ENCODE data around the gene CARS1. TPM values are rescaled to one million over a fixed set of nuclear protein-coding genes. Genes with fewer than 3 reads are reported as not detected.
A peak's percentile ranks its signal among the peaks of the same experiment; 100 is the strongest.
"Not testable (repeated sequence)": the region's sequence is repeated elsewhere in the genome, so short reads cannot be mapped to it uniquely, and the experiment has no call there.

CARS1 gene
- total RNA-seq, 2 experiments from 2014 or later: 126 to 128 TPM

DNA sequence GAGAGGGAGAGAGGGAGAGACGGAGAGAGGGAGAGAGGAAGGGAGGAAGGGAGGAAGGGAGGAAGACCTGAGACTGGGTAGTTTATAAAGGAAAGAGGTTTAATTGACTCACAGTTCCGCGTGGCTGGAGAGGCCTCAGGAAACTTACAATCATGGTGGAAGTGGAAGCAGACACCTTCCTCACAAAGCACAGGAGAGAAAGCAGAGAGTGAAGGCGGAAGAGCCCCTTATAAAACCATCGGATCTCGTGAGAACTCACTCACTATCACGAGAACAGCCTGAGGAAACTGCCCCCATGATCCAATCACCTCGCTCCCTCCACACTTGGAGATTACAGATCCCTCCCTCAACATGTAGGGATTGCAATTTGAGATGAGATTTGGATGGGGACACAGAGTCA is 12.2 kb upstream of the CARS1 start:
- H3K4me1 Mint-ChIP-seq (ENCODE audit: low read depth): no peaks in the 10 kb centered on the region
- no peaks in the 10 kb centered on the region for H3K36me3 Mint-ChIP-seq (ENCODE audit: low read depth)
- H3K4me3 Mint-ChIP-seq: no peak overlapping the region
- no peak for DNase-seq
- H3K27me3 Mint-ChIP-seq (ENCODE audit: low read depth): peaks cover 2% of the 10 kb centered on the region
- CTCF ChIA-PET: no interaction called here
- H3K27ac Mint-ChIP-seq: no peak overlapping the region
- intact Hi-C loops (cut with micrococcal nuclease): no loop called here
- no peaks in the 10 kb centered on the region for H3K9me3 Mint-ChIP-seq

GRCh38 chr11:3066308-3066707 is 9.1 kb upstream of the CARS1 start:
- CTCF ChIA-PET; H3K4me1 Mint-ChIP-seq (ENCODE audit: low read depth); H3K4me3 Mint-ChIP-seq; DNase-seq; H3K27me3 Mint-ChIP-seq (ENCODE audit: low read depth); H3K36me3 Mint-ChIP-seq (ENCODE audit: low read depth); H3K27ac Mint-ChIP-seq; intact Hi-C loops (cut with micrococcal nuclease); H3K9me3 Mint-ChIP-seq: not testable (repeated sequence)

- not testable (repeated sequence) for DNase-seq; H3K27me3 Mint-ChIP-seq (ENCODE audit: low read depth)
These were observed 7.5 kb upstream of the CARS1 start for GRCh38 chr11:3064709-3065108.

DNA sequence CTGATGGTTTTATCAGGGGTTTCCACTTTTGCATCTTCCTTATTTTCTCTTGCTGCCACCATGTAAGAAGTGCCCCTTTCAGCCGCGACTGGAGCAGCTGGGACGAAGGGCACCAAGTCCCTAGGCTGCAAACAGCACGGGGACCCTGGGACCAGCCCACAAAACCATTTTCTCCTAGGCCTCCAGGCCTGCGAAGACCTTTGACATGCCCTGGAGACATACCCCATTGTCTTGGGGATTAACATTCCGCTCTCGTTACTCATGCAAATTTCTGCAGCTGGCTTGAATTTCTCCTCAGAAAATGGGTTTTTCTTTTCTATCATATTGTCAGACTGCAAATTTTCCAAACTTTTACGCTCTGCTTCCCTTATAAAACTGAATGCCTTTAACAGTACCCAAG is 6.7 kb upstream of the CARS1 start:
- H3K4me3 Mint-ChIP-seq; H3K36me3 Mint-ChIP-seq (ENCODE audit: low read depth); H3K4me1 Mint-ChIP-seq (ENCODE audit: low read depth); intact Hi-C loops (cut with micrococcal nuclease); CTCF ChIA-PET; H3K27me3 Mint-ChIP-seq (ENCODE audit: low read depth); DNase-seq; H3K27ac Mint-ChIP-seq; H3K9me3 Mint-ChIP-seq: not testable (repeated sequence)

More at GRCh38 chr11:3064709-3065108, 7.5 kb upstream of the CARS1 start:
- intact Hi-C loops (cut with micrococcal nuclease); CTCF ChIA-PET; H3K9me3 Mint-ChIP-seq; H3K4me3 Mint-ChIP-seq; H3K36me3 Mint-ChIP-seq (ENCODE audit: low read depth); H3K4me1 Mint-ChIP-seq (ENCODE audit: low read depth); H3K27ac Mint-ChIP-seq: not testable (repeated sequence)

- CTCF ChIA-PET: not testable (repeated sequence)
These were observed 6.2 kb upstream of the CARS1 start for GRCh38 chr11:3063432-3063831.

GRCh38 chr11:3060436-3061025 is 3.3 kb upstream of the CARS1 start:
- Mint-ChIP-seq H3K27me3 (ENCODE audit: low read depth) (peaks cover 2% of the 10 kb centered on the region), H3K36me3 (ENCODE audit: low read depth) (peaks cover 4% of the 10 kb centered on the region), H3K4me1 (ENCODE audit: low read depth) (peaks cover 13% of the 10 kb centered on the region), H3K27ac (no peak overlapping the region), H3K9me3 (no peaks in the 10 kb centered on the region), H3K4me3 (no peak overlapping the region)
- intact Hi-C loops (cut with micrococcal nuclease): no loop called here
- no peak for DNase-seq
- CTCF ChIA-PET: no interaction called here

More at GRCh38 chr11:3063432-3063831, 6.2 kb upstream of the CARS1 start:
- DNase-seq; H3K4me1 Mint-ChIP-seq (ENCODE audit: low read depth); H3K9me3 Mint-ChIP-seq; H3K4me3 Mint-ChIP-seq; H3K27ac Mint-ChIP-seq; H3K36me3 Mint-ChIP-seq (ENCODE audit: low read depth); H3K27me3 Mint-ChIP-seq (ENCODE audit: low read depth); intact Hi-C loops (cut with micrococcal nuclease): not testable (repeated sequence)

DNA sequence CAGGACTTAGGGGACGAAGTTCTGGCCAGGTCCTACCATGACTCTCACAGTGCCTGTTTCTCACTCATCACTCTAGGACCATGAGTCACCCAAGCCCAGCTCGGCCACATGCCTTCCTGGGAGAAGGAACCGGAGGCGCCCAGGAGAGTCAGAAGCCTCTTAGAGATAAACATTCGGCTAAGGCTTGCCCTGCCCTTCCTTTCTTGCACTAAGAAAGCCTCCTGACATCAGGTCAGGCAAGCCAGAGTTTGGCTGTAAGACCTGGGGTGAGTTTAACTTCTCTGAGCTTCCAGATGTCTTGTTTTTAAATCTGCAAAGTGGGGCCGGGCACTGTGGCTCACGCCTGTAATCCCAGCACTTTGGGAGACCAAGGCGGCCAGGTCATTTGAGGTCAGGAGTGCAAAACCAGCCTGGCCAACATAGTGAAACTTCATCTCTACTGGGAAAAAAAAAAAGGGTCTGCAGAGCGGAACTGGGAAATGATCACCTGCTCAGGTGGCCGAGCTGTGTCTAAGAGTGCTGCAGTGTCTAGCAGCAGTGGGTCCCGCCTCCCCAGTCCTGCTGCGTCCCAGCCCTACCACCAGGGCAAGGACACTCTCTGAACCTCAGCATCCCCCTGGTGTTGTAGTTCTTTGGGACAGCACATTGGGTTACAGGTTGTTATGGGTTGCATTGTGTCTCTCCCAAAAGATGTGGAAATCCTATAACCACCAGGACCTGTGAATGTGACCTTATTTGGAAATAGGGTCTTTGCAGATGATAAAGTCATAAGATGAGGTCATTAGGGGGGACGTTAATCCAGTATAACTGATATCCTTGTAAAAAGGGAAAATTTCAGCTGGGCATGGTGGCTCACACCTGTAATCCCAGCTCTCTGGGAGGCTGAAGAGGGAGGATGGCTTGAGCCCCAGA is 1.8 kb upstream of the CARS1 start:
- no peak overlapping the region for H3K27ac Mint-ChIP-seq

GRCh38 chr11:3056296-3057068 is 741 bp downstream of the CARS1 start:
- H3K4me3 Mint-ChIP-seq: peak overlapping the region; percentile 92
- H3K4me1 Mint-ChIP-seq (ENCODE audit: low read depth): peaks cover 41% of the 10 kb centered on the region
- no peaks in the 10 kb centered on the region for H3K27me3 Mint-ChIP-seq (ENCODE audit: low read depth)
- H3K36me3 Mint-ChIP-seq (ENCODE audit: low read depth): peaks cover 22% of the 10 kb centered on the region
- peak overlapping the region; percentile 80 for H3K27ac Mint-ChIP-seq
- DNase-seq: peak; percentile 49
- intact Hi-C loops (cut with micrococcal nuclease): loop anchor here (1.0 to 5.0 kb wide), 3 partner anchors 64 to 1294 kb away; partner anchors contain the start of genes CTSD and NAP1L4
- CTCF ChIA-PET: interaction anchor here (0.9 kb wide), 1 partner anchor 35 kb away, joined by 3 read pairs; no protein-coding TSS in a partner anchor
- H3K9me3 Mint-ChIP-seq: no peaks in the 10 kb centered on the region

More for the DNA sequence above, 1.8 kb upstream of the CARS1 start:
- Mint-ChIP-seq H3K36me3 (ENCODE audit: low read depth) (peaks cover 14% of the 10 kb centered on the region), H3K9me3 (no peaks in the 10 kb centered on the region), H3K4me3 (peak overlapping the region; percentile 58), H3K4me1 (ENCODE audit: low read depth) (peaks cover 27% of the 10 kb centered on the region), H3K27me3 (ENCODE audit: low read depth) (no peaks in the 10 kb centered on the region)
- CTCF ChIA-PET: no interaction called here
- intact Hi-C loops (cut with micrococcal nuclease): loop anchor here (5.0 kb wide), 2 partner anchors 157 to 1297 kb away; partner anchors contain the start of gene CTSD
- DNase-seq: no peak

- H3K27ac Mint-ChIP-seq: peak overlapping the region; percentile 65
- H3K4me1 Mint-ChIP-seq (ENCODE audit: low read depth): peaks cover 47% of the 10 kb centered on the region
- CTCF ChIA-PET: interaction anchor here (0.9 kb wide), 1 partner anchor 36 kb away, joined by 3 read pairs; no protein-coding TSS in a partner anchor
- H3K27me3 Mint-ChIP-seq (ENCODE audit: low read depth): no peaks in the 10 kb centered on the region
- H3K9me3 Mint-ChIP-seq: no peaks in the 10 kb centered on the region
- intact Hi-C loops (cut with micrococcal nuclease): loop anchor here (5.0 kb wide), 2 partner anchors 154 to 1294 kb away; partner anchors contain the start of gene CTSD
- peaks cover 24% of the 10 kb centered on the region for H3K36me3 Mint-ChIP-seq (ENCODE audit: low read depth)
- DNase-seq: no peak
- H3K4me3 Mint-ChIP-seq: peak overlapping the region; percentile 92
These were observed 1.3 kb downstream of the CARS1 start for GRCh38 chr11:3055891-3056290.

DNA sequence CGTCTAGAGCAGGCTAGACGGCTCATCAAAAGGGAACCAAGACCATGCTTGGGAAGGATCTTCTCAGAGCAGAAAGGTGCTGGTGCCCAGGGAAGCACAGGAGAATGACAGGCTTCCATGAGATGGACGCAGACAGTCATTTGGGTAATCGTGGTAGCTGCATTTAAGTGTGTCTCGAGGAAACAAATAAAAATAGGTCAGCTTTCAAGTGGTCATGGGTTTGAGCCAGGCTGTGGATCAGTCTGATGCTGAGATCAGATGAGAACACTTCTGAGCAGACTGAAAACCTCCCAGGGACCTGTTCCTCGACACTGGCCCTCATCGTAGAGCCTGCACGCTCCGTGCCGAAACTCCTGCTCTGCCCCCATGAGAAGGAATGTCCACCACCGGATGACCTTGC is 4.7 kb downstream of the CARS1 start:
- peaks cover 66% of the 10 kb centered on the region for H3K4me1 Mint-ChIP-seq (ENCODE audit: low read depth)
- H3K9me3 Mint-ChIP-seq: no peaks in the 10 kb centered on the region
- no peak overlapping the region for H3K27ac Mint-ChIP-seq
- intact Hi-C loops (cut with micrococcal nuclease): no loop called here
- H3K4me3 Mint-ChIP-seq: no peak overlapping the region
- H3K27me3 Mint-ChIP-seq (ENCODE audit: low read depth): no peaks in the 10 kb centered on the region
- H3K36me3 Mint-ChIP-seq (ENCODE audit: low read depth): peaks cover 30% of the 10 kb centered on the region
- CTCF ChIA-PET: no interaction called here
- DNase-seq: no peak

DNA sequence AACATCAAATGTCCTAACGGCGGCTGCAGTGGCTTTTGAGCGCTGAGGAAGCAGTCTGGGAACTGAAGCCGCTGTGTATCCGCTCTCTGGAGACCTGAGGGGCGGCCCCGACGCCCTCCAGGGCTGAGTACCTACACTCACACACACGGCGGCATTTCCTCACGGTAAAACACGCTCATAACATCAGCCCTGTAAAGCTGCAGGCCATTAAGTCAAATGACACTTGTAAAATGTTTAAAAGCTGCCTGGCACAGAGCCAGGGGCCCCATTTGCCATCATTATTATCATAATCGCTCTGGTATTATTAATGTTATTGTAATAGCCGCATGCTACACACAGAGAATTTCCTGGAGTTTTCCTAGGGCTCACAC is 5.1 kb downstream of the CARS1 start:
- Mint-ChIP-seq H3K27ac (no peak overlapping the region), H3K9me3 (no peaks in the 10 kb centered on the region), H3K4me1 (ENCODE audit: low read depth) (peaks cover 63% of the 10 kb centered on the region), H3K4me3 (no peak overlapping the region), H3K36me3 (ENCODE audit: low read depth) (peaks cover 34% of the 10 kb centered on the region), H3K27me3 (ENCODE audit: low read depth) (no peaks in the 10 kb centered on the region)
- CTCF ChIA-PET: no interaction called here
- intact Hi-C loops (cut with micrococcal nuclease): no loop called here
- DNase-seq: no peak

Measured in activated naive CD4-positive, alpha-beta T cell treated with anti-CD3 and anti-CD28 coated beads for 36 hours (primary cell).